GM21367 (cell line): ENCODE measurements around the gene SNAPC2.
"Not testable (repeated sequence)": the region's sequence is repeated elsewhere in the genome, so short reads cannot be mapped to it uniquely, and the experiment has no call there.

Experiments
- ATAC-seq: cut with Tn5 transposase; IDR thresholded peaks from one replicate; pipeline ENCODE4 v1.9.1; 2021; ENCODE audit not compliant: unreplicated experiment

The SNAPC2 gene

GRCh38 chr19:7921302-7921966 is 1.3 kb downstream of the SNAPC2 start:
- ATAC-seq, result no peak

- ATAC-seq, result no peak
These were observed 2.1 kb downstream of the SNAPC2 start for GRCh38 chr19:7921967-7922835.

- ATAC-seq, result no peak
These were observed 2.7 kb downstream of the SNAPC2 start for GRCh38 chr19:7922836-7923195.

GRCh38 chr19:7923295-7924191 is 3.4 kb downstream of the SNAPC2 start:
- no peak for ATAC-seq

- ATAC-seq, result no peak
These were observed 4.1 kb downstream of the SNAPC2 start for GRCh38 chr19:7924241-7924640.

- no peak for ATAC-seq
These were observed 4.6 kb downstream of the SNAPC2 start for GRCh38 chr19:7924651-7925170.

- no peak for ATAC-seq
These were observed 5.2 kb downstream of the SNAPC2 start for GRCh38 chr19:7925171-7925851.

- ATAC-seq, result no peak
These were observed 6.0 kb downstream of the SNAPC2 start, which contains the start of gene CTXN1 for GRCh38 chr19:7926021-7926726. Gene CTXN1 (minus strand): TSS chr19:7926135. CDS start chr19:7925538, 597 bp downstream.

GRCh38 chr19:7926727-7927604 is 6.8 kb downstream of the SNAPC2 start:
- no peak for ATAC-seq

GRCh38 chr19:7927605-7928333 is 7.6 kb downstream of the SNAPC2 start:
- ATAC-seq, result no peak

- ATAC-seq, result no peak
These were observed 8.2 kb downstream of the SNAPC2 start for GRCh38 chr19:7928334-7928706.

GRCh38 chr19:7928741-7929701 is 8.9 kb downstream of the SNAPC2 start:
- no peak for ATAC-seq

GRCh38 chr19:7930030-7930429 is 9.9 kb downstream of the SNAPC2 start:
- ATAC-seq, result not testable (repeated sequence)

- no peak for ATAC-seq
These were observed 10.6 kb downstream of the SNAPC2 start for GRCh38 chr19:7930765-7931164.

GRCh38 chr19:7931221-7932061 is 11.3 kb downstream of the SNAPC2 start:
- ATAC-seq, result no peak

- ATAC-seq, result no peak
These were observed 12.3 kb downstream of the SNAPC2 start for GRCh38 chr19:7932276-7932929.
